IMR-90 (cell line): ENCODE measurements around the gene PLD1. TPM values are rescaled to one million over a fixed set of nuclear protein-coding genes. Genes with fewer than 3 reads are reported as not detected.

Source experiments
- ATAC-seq: fragments of 200-7000 bp; cut with Tn5 transposase; 2 replicates; pipeline ENCODE4 v1.9.1; 2020; ENCODE audit warnings: low read depth, mild to moderate bottlenecking, moderate library complexity
- BruUV-seq: library from RNA; stranded (reverse); fragments of 400-500 nt; replicated peaks from 2 replicates; lab custom pipeline; 2021; lab: Mats Ljungman, UMichigan
- CTCF ChIA-PET: fragments of 300-600 bp; formaldehyde crosslinking; extraction: SDS; loops from one replicate; lab custom pipeline; 2021; ENCODE audit warnings: antibody characterized with exemption; lab: Yijun Ruan, JAX
- POLR2A ChIA-PET: fragments of 300-600 bp; sonication (Branson Sonifier 250); formaldehyde crosslinking; loops from one replicate; lab custom pipeline; 2022; ENCODE audit warnings: antibody characterized with exemption; ENCODE audit not compliant: unreplicated experiment; lab: Charles Lee
- DNase-seq: peaks from one replicate; pipeline ENCODE4 v3.0.0; 2013
- H2AFZ ChIP-seq: replicated peaks from 2 replicates; pipeline ENCODE3; 2013; ENCODE audit warnings: low read length, mild to moderate bottlenecking; ENCODE audit not compliant: poor library complexity
- H2AK5ac ChIP-seq: 2 replicates; pipeline ENCODE4 v1.6.1; 2013; ENCODE audit warnings: low read depth, low read length, inconsistent platforms
- H2AK9ac ChIP-seq: replicated peaks from 2 replicates; pipeline ENCODE3; 2013; ENCODE audit warnings: mild to moderate bottlenecking, low read depth, low read length, moderate library complexity; ENCODE audit not compliant: poor library complexity
- H2BK120ac ChIP-seq: 2 replicates; pipeline ENCODE4 v1.6.1; 2013; ENCODE audit warnings: low read depth, low read length, inconsistent platforms
- H2BK15ac ChIP-seq: 3 replicates; pipeline ENCODE4 v1.6.1; 2013; ENCODE audit warnings: low read depth, low read length, inconsistent platforms
- H2BK20ac ChIP-seq: 2 replicates; pipeline ENCODE4 v1.6.1; 2013; ENCODE audit warnings: low read depth, mild to moderate bottlenecking, inconsistent platforms, low read length, moderate library complexity
- H2BK5ac ChIP-seq: 2 replicates; pipeline ENCODE4 v1.6.1; 2013; ENCODE audit warnings: mild to moderate bottlenecking, low read depth, low read length, inconsistent platforms; ENCODE audit not compliant: poor library complexity, severe bottlenecking
- H3K14ac ChIP-seq: replicated peaks from 2 replicates; pipeline ENCODE4 v1.6.1; 2013; ENCODE audit warnings: low read depth, low read length, inconsistent platforms
- H3K18ac ChIP-seq: 2 replicates; pipeline ENCODE4 v1.6.1; 2013; ENCODE audit warnings: low read depth, low read length, control low read depth
- H3K23ac ChIP-seq: 2 replicates; pipeline ENCODE4 v1.6.1; 2013; ENCODE audit warnings: low read depth, low read length, inconsistent platforms
- H3K27ac ChIP-seq: 2 replicates; pipeline ENCODE4 v1.5.1; 2013; ENCODE audit warnings: mild to moderate bottlenecking, control low read depth, low read length; ENCODE audit not compliant: insufficient read depth
- H3K27me3 ChIP-seq: 2 replicates; pipeline ENCODE4 v1.6.1; 2013; ENCODE audit warnings: low read length; ENCODE audit not compliant: control insufficient read depth, insufficient read depth
- H3K36me3 ChIP-seq: 2 replicates; pipeline ENCODE4 v1.6.1; 2013; ENCODE audit warnings: low read length, mixed read lengths; ENCODE audit not compliant: control insufficient read depth, insufficient read depth
- H3K4ac ChIP-seq: 2 replicates; pipeline ENCODE4 v1.6.1; 2013; ENCODE audit warnings: low read depth, low read length, inconsistent platforms
- H3K4me1 ChIP-seq: 2 replicates; pipeline ENCODE4 v1.6.1; 2013; ENCODE audit warnings: low read length, mixed read lengths; ENCODE audit not compliant: control insufficient read depth, insufficient read depth
- H3K4me2 ChIP-seq: 2 replicates; pipeline ENCODE4 v1.6.1; 2013; ENCODE audit warnings: low read depth, mild to moderate bottlenecking, control low read depth, low read length, moderate library complexity
- H3K4me3 ChIP-seq: 2 replicates; pipeline ENCODE4 v1.5.1; 2013; ENCODE audit warnings: low read depth, mild to moderate bottlenecking, control low read depth, low read length, moderate library complexity; ENCODE audit not compliant: insufficient read depth
- H3K56ac ChIP-seq: 2 replicates; pipeline ENCODE4 v1.6.1; 2013; ENCODE audit warnings: low read length, inconsistent platforms; ENCODE audit not compliant: insufficient read depth; ENCODE audit errors: extremely low read depth
- H3K79me1 ChIP-seq, 2 experiments: 2 replicates each; pipeline ENCODE4 v1.6.1; 2013; ENCODE audit warnings: low read length in 2 of 2, inconsistent platforms in 1 of 2, low read depth in 1 of 2
- H3K9ac ChIP-seq: 2 replicates; pipeline ENCODE4 v1.6.1; 2013; ENCODE audit warnings: low read depth, low read length, control low read depth
- H3K9me1 ChIP-seq: 2 replicates; pipeline ENCODE4 v1.6.1; 2013; ENCODE audit warnings: low read length, inconsistent platforms; ENCODE audit not compliant: insufficient read depth
- H3K9me3 ChIP-seq: 2 replicates; pipeline ENCODE4 v1.6.1; 2013; ENCODE audit warnings: low read length; ENCODE audit not compliant: control insufficient read depth, insufficient read depth
- H4K20me1 ChIP-seq: 2 replicates; pipeline ENCODE4 v1.6.1; 2013; ENCODE audit warnings: low read length, inconsistent platforms; ENCODE audit not compliant: insufficient read depth
- H4K5ac ChIP-seq: 2 replicates; pipeline ENCODE4 v1.6.1; 2013; ENCODE audit warnings: mild to moderate bottlenecking, low read depth, low read length, control low read depth
- H4K8ac ChIP-seq, 2 experiments: 2 replicates each; pipeline ENCODE4 v1.6.1; 2013; ENCODE audit warnings: low read depth in 2 of 2, low read length in 2 of 2, control low read depth in 1 of 2, inconsistent platforms in 1 of 2
- H4K91ac ChIP-seq: 2 replicates; pipeline ENCODE4 v1.6.1; 2013; ENCODE audit warnings: low read depth, low read length, inconsistent platforms; ENCODE audit not compliant: insufficient read depth
- BHLHE40 ChIP-seq: fragments of 150-350 bp; IDR thresholded peaks from 2 replicates; pipeline ENCODE4 v1.6.1; 2016; ENCODE audit warnings: mild to moderate bottlenecking, low read depth, low read length
- MAFK ChIP-seq: IDR thresholded peaks from 2 replicates; pipeline ENCODE4 v1.6.1; 2012; ENCODE audit warnings: low read depth, low read length, improper control_type of control experiment
- MAZ ChIP-seq: IDR thresholded peaks from 2 replicates; pipeline ENCODE4 v1.6.1; 2012; ENCODE audit warnings: low read depth, mild to moderate bottlenecking, low read length, improper control_type of control experiment, moderate library complexity, borderline replicate concordance
- POLR2A ChIP-seq: IDR thresholded peaks from 2 replicates; pipeline ENCODE4 v1.6.1; 2012; ENCODE audit warnings: mild to moderate bottlenecking, low read depth, low read length
- RFX5 ChIP-seq: IDR thresholded peaks from 2 replicates; pipeline ENCODE4 v1.8.0; 2012; ENCODE audit warnings: low read depth, mild to moderate bottlenecking, low read length, moderate library complexity
- SMC3 ChIP-seq: fragments of 150-350 bp; IDR thresholded peaks from 2 replicates; pipeline ENCODE4 v1.6.1; 2016; ENCODE audit warnings: low read depth, mild to moderate bottlenecking, antibody characterized with exemption, low read length, moderate library complexity
- dilution Hi-C: fragments of 300-500 bp; cut with HindIII; formaldehyde crosslinking; loops from one replicate; pipeline ENCODE4 v1.14.3; 2018; ENCODE audit warnings: low sequenced_read_pairs; ENCODE audit not compliant: unreplicated experiment
- in situ Hi-C: fragments of 300-500 bp; cut with MboI; formaldehyde crosslinking; loops from 3 replicates; pipeline ENCODE4 v1.14.3; 2019; ENCODE audit warnings: low sequenced_read_pairs, inconsistent platforms, mixed read lengths
- intact Hi-C: fragments of 100-400 bp; cut with micrococcal nuclease; formaldehyde crosslinking; loops from 2 replicates; pipeline ENCODE4 v1.10.0; 2022
- polyA plus RNA-seq, 3 experiments: library from polyadenylated mRNA; depleted of rRNA; stranded (reverse); fragments of >200 nt; gene quantifications; 2 replicates each; pipeline ENCODE4 v1.2.3, GENCODE V29; 2012; ENCODE audit warnings: low replicate concordance in 1 of 3
- total RNA-seq: library from RNA; depleted of rRNA; stranded (reverse); fragments of >200 nt; gene quantifications from 2 replicates; pipeline ENCODE4 v1.2.3, GENCODE V29; 2012
- TF ChIP-seq, protein P1 (sequence below): fragments of 150-350 bp; IDR thresholded peaks from 2 replicates; pipeline ENCODE4 v1.6.1; 2017; ENCODE audit warnings: mild to moderate bottlenecking, antibody characterized with exemption, low read length, low read depth

Gene PLD1
- total and polyA plus RNA-seq, 2 of the 4 experiments (the other 2 are of a cell fraction), result 3.3 to 9.7 TPM

DNA sequence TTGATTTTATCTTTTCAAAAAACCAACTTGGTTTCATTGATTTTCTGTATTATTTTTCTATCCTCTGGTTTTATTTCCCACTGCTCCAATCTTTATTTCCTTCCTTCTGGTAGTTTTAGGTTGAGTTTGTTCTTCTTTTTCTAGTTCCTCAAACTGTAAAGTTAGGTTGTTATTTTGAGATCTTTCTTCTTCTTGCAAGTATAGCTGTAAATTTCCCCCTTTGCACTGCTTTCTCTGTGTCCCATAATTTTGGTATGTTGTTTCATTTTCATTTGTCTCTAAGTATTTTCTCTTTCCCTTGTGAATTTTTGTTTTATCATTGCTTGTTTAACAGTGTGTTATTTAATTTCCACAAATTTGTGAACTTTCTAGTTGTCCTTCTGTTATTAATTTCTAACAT, 120.0 kb downstream of the PLD1 start:
- H4K8ac ChIP-seq, result no peak overlapping the region
- ChIA-PET POLR2A (interaction anchor here (0.6 kb wide), 1 partner anchor 9 kb away, joined by 3 read pairs; no protein-coding TSS in a partner anchor), CTCF (no interaction called here)
- in situ Hi-C loops, result no loop called here
- H3K4ac ChIP-seq, result no peak overlapping the region
- no peak overlapping the region for H2AK9ac ChIP-seq
- no peak overlapping the region for H2BK15ac ChIP-seq
- no peak overlapping the region for H3K4me3 ChIP-seq
- H3K9me1 ChIP-seq, result no peaks in the 10 kb centered on the region
- no peaks in the 10 kb centered on the region for H3K9me3 ChIP-seq
- BruUV-seq, result no TSS peak
- no peak overlapping the region for H2AK5ac ChIP-seq
- H3K27ac ChIP-seq, result no peak overlapping the region
- H4K5ac ChIP-seq, result no peak overlapping the region
- dilution Hi-C loops, result no loop called here
- H3K4me2 ChIP-seq, result no peak overlapping the region
- TF ChIP-seq MAFK, result no peak
- TF ChIP-seq RFX5, result no peak
- no peak for TF ChIP-seq POLR2A
- TF ChIP-seq SMC3, result no peak
- no peak for TF ChIP-seq BHLHE40
- TF ChIP-seq, protein P1, sequence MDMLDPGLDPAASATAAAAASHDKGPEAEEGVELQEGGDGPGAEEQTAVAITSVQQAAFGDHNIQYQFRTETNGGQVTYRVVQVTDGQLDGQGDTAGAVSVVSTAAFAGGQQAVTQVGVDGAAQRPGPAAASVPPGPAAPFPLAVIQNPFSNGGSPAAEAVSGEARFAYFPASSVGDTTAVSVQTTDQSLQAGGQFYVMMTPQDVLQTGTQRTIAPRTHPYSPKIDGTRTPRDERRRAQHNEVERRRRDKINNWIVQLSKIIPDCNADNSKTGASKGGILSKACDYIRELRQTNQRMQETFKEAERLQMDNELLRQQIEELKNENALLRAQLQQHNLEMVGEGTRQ, result no peak
- no peak for TF ChIP-seq MAZ
- no peak overlapping the region for H3K23ac ChIP-seq
- no peaks in the 10 kb centered on the region for H3K79me1 ChIP-seq
- H2BK5ac ChIP-seq, result no peak overlapping the region
- no peak for ATAC-seq
- H3K56ac ChIP-seq, result no peak overlapping the region
- H2BK120ac ChIP-seq, result no peak overlapping the region
- no peaks in the 10 kb centered on the region; the same call in 1 of the 2 replicates for H3K4me1 ChIP-seq
- no peaks in the 10 kb centered on the region for H4K20me1 ChIP-seq
- H3K9ac ChIP-seq, result no peak overlapping the region
- H3K36me3 ChIP-seq, result 0 out of 2 replicates have a peak, but pooled peaks cover 3% of the 10 kb centered on the region
- no peak overlapping the region for H2BK20ac ChIP-seq
- no peak for DNase-seq
- intact Hi-C loops, result no loop called here
- no peak overlapping the region for H3K14ac ChIP-seq
- H2AFZ ChIP-seq, result no peak overlapping the region
- H3K27me3 ChIP-seq, result no peaks in the 10 kb centered on the region
- no peak overlapping the region for H3K18ac ChIP-seq
- no peak overlapping the region for H4K91ac ChIP-seq
